Transverse colon (tissue), 4 donors: ENCODE results near the gene FOXA2. TPM values are rescaled to one million over a fixed set of nuclear protein-coding genes. Genes with fewer than 3 reads are reported as not detected.

ENCODE experiments used
- DNase-seq: peaks from one replicate; pipeline ENCODE4 v3.0.0-alpha.2; 2019
- H3K27ac ChIP-seq, 4 donors: fragments of 200-600 bp; sonication (generic); 2 replicates each; pipeline ENCODE4 v1.5.1; 2016 to 2018; ENCODE audit warnings: inconsistent platforms in 4 of 4
- H3K27me3 ChIP-seq: fragments of 200-600 bp; sonication (generic); 2 replicates; pipeline ENCODE4 v1.5.1; 2017; ENCODE audit warnings: inconsistent platforms
- H3K36me3 ChIP-seq, 4 donors: fragments of 200-600 bp; sonication (generic); 2 replicates each; pipeline ENCODE4 v1.5.1; 2017 to 2019; ENCODE audit warnings: inconsistent platforms in 4 of 4
- H3K4me1 ChIP-seq, 4 donors: fragments of 200-600 bp; sonication (generic); 2 replicates each; pipeline ENCODE4 v1.5.1; 2017 to 2020; ENCODE audit warnings: inconsistent platforms in 4 of 4
- H3K4me3 ChIP-seq, 4 donors: fragments of 200-600 bp; sonication (generic); 1 replicate in 1 of 4; 2 replicates in 3 of 4; pipeline versions ENCODE4 v1.5.1 to v1.6.1; 2017 to 2019; ENCODE audit warnings: inconsistent platforms in 4 of 4
- H3K9me3 ChIP-seq, 2 donors: fragments of 200-600 bp; sonication (generic); 2 replicates each; pipeline ENCODE4 v1.5.1; 2017 to 2019; ENCODE audit warnings: inconsistent platforms in 2 of 2
- CTCF ChIP-seq, 5 experiments: fragments of 200-600 bp in 3 of 5; fragments of 450-650 bp in 2 of 5; sonication (generic) in 3 of 5; IDR thresholded peaks; 1 replicate in 2 of 5; 2 replicates in 3 of 5; pipeline ENCODE4 v1.5.1; 2016 to 2017; ENCODE audit warnings: antibody characterized with exemption in 5 of 5, inconsistent platforms in 3 of 5, mild to moderate bottlenecking in 2 of 5, moderate library complexity in 1 of 5
- EP300 ChIP-seq: sonication (generic); formaldehyde crosslinking; IDR thresholded peaks from one replicate; pipeline ENCODE4 v1.6.1; 2017; ENCODE audit warnings: antibody characterized with exemption, low read depth
- POLR2A ChIP-seq: fragments of 450-650 bp; IDR thresholded peaks from one replicate; pipeline ENCODE4 v1.6.1; 2016; ENCODE audit warnings: antibody characterized with exemption, mild to moderate bottlenecking, moderate library complexity
- POLR2AphosphoS5 ChIP-seq, 3 donors: sonication (generic); formaldehyde crosslinking; IDR thresholded peaks; one replicate each; pipeline ENCODE4 v1.6.1; 2016; ENCODE audit warnings: antibody characterized with exemption in 3 of 3
- WGBS, 2 donors: methylation state at CpG; one replicate each; pipeline ENCODE4 v1.1.5; 2018; ENCODE audit warnings: low coverage in 1 of 2; 5-methylcytosine and 5-hydroxymethylcytosine counted together
- in situ Hi-C, 4 donors: fragments of 200-750 bp; cut with MboI; loops; one replicate each; pipeline versions ENCODE4 v1.15.0 to v1.15.1; 2017; ENCODE audit warnings: low sequenced_read_pairs in 3 of 4, low pct_ligation_motif_present in 1 of 4, low pct_unique_long_range_greater_than_20kb in 1 of 4
- intact Hi-C: fragments of 100-400 bp; cut with DNase I; formaldehyde crosslinking; loops from one replicate; pipeline ENCODE4 v1.15.1; 2023; ENCODE audit warnings: low total_unique reads
- total RNA-seq, 4 donors: library from RNA; depleted of rRNA; stranded (reverse); fragments of >200 nt; gene quantifications; one replicate each; pipeline ENCODE4 v1.1.0, GENCODE V29; 2016

Gene FOXA2
- total RNA-seq, 4 donors from 2014 or later = 10.5 to 16.1 (median 12.6) TPM

- Histone ChIP-seq H3K36me3 (no peaks in the 10 kb centered on the region), H3K9me3 (no peaks in the 10 kb centered on the region), H3K4me1 (peaks cover 0 to 37% (median 24%) of the 10 kb centered on the region in 4 donors), H3K4me3 (peak overlapping the region in 3 of 4 donors; percentile 31 to 44 (median 40)), H3K27me3 (peaks cover 100% of the 10 kb centered on the region), H3K27ac (peak overlapping the region; percentile 17 to 73 (median 72))
- 4 to 10% methylated on average over 26 to 47 of the region's 56 CpGs for WGBS, 2 donors
- in situ Hi-C loops = loop anchor here in 1 of 4 donors (25.0 kb wide), 1 partner anchor 241 kb away; no protein-coding TSS in a partner anchor
- peak; percentile 22 for DNase-seq
- intact Hi-C loops = no loop called here
- TF ChIP-seq EP300 (no peak), CTCF (IDR thresholded peaks at IDR 0.05) (no peak), POLR2AphosphoS5 (IDR thresholded peaks at IDR 0.05) (no peak), POLR2A (no peak)
Measured at GRCh38 chr20:22578221-22579118, 5.9 kb downstream of the FOXA2 start.

DNA sequence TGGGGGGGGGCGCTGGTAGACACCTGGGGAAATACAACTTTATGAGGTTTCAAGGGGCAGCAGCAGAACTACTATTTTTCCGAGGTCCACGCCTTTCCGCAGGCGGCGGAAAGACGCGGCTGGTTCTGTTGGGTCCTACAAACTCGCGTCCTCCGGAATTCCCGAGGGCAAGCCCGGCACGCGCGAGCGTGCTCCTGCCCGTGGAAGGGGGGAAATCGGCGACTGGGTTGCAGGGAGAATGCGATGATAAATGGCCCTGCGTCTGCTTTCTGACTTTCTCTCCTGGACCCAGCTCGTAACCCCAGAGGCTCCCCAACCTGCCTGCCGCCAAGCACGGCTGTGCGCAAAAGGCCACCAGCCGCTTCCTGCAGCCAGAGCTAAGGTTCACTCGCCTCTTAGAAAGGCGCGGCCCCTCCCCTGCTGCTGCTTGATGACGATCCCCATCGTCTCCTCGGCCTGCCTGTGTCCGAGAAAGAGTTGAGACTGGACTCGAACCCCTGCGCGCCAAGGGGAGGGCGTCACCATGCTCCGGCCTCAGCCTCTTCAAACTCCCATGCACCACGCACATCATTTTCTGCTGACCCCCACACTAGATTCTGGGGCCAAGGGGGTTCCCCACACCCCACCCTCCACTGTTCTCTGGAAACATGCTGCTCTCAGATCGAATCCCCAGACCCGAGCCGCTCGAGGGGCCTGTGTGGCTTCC lies 6.7 kb downstream of the FOXA2 start:
- in situ Hi-C loops = loop anchor here in 1 of 4 donors (25.0 kb wide), 1 partner anchor 240 kb away; no protein-coding TSS in a partner anchor
- DNase-seq = peak; percentile 45
- TF ChIP-seq POLR2AphosphoS5 (IDR thresholded peaks at IDR 0.05) (peak in 1 of 3 donors; percentile 36), POLR2A (peak; percentile 34), EP300 (no peak), CTCF (IDR thresholded peaks at IDR 0.05) (no peak)
- Histone ChIP-seq H3K9me3 (no peaks in the 10 kb centered on the region), H3K27ac (peak overlapping the region; percentile 17 to 73 (median 72)), H3K36me3 (no peaks in the 10 kb centered on the region), H3K4me1 (peaks cover 0 to 30% (median 21%) of the 10 kb centered on the region in 4 donors), H3K27me3 (peaks cover 100% of the 10 kb centered on the region), H3K4me3 (peak overlapping the region in 3 of 4 donors; percentile 31 to 44 (median 40))
- 11% methylated on average over 44 of the region's 44 CpGs; no CpG with 5 or more reads in 1 of the 2 donors for WGBS, 2 donors
- intact Hi-C loops = no loop called here

- no peak for TF ChIP-seq POLR2A
- TF ChIP-seq CTCF (IDR thresholded peaks at IDR 0.05) = no peak
- no peak for TF ChIP-seq POLR2AphosphoS5 (IDR thresholded peaks at IDR 0.05)
- TF ChIP-seq EP300 = no peak
- in situ Hi-C loops = loop anchor here in 1 of 4 donors (25.0 kb wide), 1 partner anchor 240 kb away; no protein-coding TSS in a partner anchor
- H3K27me3 ChIP-seq = peaks cover 100% of the 10 kb centered on the region
- peaks cover 0 to 23% (median 14%) of the 10 kb centered on the region in 4 donors for H3K4me1 ChIP-seq
- H3K36me3 ChIP-seq = no peaks in the 10 kb centered on the region
- WGBS, 2 donors = 51% methylated on average over 48 of the region's 48 CpGs; no CpG with 5 or more reads in 1 of the 2 donors
- DNase-seq = no peak
- H3K9me3 ChIP-seq = no peaks in the 10 kb centered on the region
- intact Hi-C loops = no loop called here
- H3K27ac ChIP-seq = peak overlapping the region in 3 of 4 donors; percentile 71 to 73 (median 72)
- peak overlapping the region in 3 of 4 donors; percentile 31 to 44 (median 40) for H3K4me3 ChIP-seq
Measured at GRCh38 chr20:22576733-22577514, 7.4 kb downstream of the FOXA2 start.
